ENCODE results near the gene MMAB.

DNA sequence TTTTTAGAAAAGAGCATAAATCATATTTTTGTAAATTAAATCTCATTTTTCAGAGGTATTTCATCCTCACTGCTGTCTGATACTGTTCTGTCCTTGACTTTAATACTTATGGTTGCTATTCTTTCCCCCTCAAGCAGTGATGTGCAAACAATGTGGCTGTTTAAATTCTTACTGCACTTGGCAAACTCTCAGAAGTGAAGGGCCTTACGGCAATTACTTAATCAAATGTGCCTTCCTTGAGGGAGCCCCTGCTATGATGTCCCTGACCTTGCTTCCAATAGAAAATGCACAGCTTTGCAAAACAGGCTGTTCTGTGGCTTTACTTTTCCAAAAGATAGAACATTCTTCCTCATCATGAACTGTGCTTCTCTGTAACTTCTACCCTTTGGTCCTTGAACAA, 60.7 kb downstream of the MMAB start:
- TF ChIP-seq EZH2phosphoT487 (IDR thresholded peaks at IDR 0.05; ENCODE audit: borderline replicate concordance, low read length) = no peak
- TF ChIP-seq, protein P1, sequence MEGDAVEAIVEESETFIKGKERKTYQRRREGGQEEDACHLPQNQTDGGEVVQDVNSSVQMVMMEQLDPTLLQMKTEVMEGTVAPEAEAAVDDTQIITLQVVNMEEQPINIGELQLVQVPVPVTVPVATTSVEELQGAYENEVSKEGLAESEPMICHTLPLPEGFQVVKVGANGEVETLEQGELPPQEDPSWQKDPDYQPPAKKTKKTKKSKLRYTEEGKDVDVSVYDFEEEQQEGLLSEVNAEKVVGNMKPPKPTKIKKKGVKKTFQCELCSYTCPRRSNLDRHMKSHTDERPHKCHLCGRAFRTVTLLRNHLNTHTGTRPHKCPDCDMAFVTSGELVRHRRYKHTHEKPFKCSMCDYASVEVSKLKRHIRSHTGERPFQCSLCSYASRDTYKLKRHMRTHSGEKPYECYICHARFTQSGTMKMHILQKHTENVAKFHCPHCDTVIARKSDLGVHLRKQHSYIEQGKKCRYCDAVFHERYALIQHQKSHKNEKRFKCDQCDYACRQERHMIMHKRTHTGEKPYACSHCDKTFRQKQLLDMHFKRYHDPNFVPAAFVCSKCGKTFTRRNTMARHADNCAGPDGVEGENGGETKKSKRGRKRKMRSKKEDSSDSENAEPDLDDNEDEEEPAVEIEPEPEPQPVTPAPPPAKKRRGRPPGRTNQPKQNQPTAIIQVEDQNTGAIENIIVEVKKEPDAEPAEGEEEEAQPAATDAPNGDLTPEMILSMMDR (conservative IDR thresholded peaks at IDR 0.05; ENCODE audit: low read depth, low read length) = no peak
